ENCODE measurements around the gene FMN1.

FMN1 gene

DNA sequence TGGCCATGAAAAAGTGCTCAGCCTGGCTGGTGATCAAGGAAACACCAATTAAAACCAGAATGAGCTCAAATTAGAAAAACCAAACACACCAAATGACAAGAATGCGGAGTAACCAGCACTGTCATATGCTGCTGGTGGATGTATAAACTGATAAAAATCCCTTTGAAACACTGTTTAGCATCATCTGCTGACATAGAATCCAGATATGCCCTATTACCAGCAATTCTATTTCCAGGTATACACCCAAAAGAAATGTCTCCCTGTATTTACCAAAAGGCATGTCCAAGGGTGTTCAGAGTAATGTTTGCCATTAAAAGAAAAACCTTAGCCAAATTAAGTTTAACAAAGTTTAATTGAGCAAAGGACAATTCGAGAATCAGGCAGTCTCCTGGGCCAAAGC is 138.6 kb downstream of the FMN1 start:
- DNase-seq (ENCODE audit: extremely low read depth, low read depth): no peak
- TF ChIP-seq, protein P1, sequence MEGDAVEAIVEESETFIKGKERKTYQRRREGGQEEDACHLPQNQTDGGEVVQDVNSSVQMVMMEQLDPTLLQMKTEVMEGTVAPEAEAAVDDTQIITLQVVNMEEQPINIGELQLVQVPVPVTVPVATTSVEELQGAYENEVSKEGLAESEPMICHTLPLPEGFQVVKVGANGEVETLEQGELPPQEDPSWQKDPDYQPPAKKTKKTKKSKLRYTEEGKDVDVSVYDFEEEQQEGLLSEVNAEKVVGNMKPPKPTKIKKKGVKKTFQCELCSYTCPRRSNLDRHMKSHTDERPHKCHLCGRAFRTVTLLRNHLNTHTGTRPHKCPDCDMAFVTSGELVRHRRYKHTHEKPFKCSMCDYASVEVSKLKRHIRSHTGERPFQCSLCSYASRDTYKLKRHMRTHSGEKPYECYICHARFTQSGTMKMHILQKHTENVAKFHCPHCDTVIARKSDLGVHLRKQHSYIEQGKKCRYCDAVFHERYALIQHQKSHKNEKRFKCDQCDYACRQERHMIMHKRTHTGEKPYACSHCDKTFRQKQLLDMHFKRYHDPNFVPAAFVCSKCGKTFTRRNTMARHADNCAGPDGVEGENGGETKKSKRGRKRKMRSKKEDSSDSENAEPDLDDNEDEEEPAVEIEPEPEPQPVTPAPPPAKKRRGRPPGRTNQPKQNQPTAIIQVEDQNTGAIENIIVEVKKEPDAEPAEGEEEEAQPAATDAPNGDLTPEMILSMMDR (IDR thresholded peaks at IDR 0.05; ENCODE audit: low read depth, low read length, missing control alignments): no peak

DNA sequence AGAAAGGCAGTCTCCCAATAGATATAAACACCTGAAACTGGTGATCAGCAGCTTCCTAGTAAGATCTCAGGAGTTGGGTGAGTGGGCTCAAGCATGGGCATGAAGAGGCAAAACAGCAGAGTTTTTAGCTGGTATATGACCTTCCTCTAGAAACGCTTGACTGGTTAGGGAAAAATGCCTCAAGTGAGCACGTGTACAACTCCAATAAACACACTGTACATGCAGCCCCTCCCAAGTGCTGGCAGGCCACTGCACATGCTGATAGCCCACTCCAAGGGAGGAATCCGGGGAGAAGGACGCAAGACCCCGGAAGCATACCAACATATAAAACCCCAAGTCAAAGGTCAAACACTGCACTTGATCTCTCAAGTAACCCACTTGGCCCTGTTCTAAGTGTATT is 143.0 kb downstream of the FMN1 start:
- TF ChIP-seq, protein P1 (IDR thresholded peaks at IDR 0.05; ENCODE audit: low read depth, low read length, missing control alignments): no peak
- no peak overlapping the region for H3K4me3 ChIP-seq (replicated peaks; ENCODE audit: low read depth, low read length)
- DNase-seq (ENCODE audit: extremely low read depth, low read depth): no peak

More for the DNA sequence above, 138.6 kb downstream of the FMN1 start:
- no peak overlapping the region for H3K4me3 ChIP-seq (replicated peaks; ENCODE audit: low read depth, low read length)

DNA sequence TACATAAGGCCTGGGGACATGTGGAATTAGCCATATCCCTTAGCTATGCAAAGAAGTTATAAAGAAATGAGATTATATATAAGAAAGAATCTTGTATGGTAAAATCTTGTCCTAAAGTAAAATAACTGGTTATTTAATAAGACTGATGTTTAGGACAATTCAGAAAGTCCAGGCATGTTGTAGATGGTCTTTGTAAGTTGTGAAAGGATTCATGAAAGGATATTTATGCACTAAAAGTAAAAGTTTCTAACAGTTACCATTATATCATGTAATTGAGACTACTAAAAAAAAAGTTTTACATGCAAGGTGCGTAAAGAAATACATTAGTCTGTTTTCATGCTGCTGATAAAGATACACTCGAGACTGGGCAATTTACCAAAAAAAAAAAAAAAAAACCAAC is 146.3 kb downstream of the FMN1 start:
- TF ChIP-seq, protein P1 (IDR thresholded peaks at IDR 0.05; ENCODE audit: low read depth, low read length, missing control alignments): no peak
- no peak for DNase-seq (ENCODE audit: extremely low read depth, low read depth)
- H3K4me3 ChIP-seq (replicated peaks; ENCODE audit: low read depth, low read length): no peak overlapping the region

DNA sequence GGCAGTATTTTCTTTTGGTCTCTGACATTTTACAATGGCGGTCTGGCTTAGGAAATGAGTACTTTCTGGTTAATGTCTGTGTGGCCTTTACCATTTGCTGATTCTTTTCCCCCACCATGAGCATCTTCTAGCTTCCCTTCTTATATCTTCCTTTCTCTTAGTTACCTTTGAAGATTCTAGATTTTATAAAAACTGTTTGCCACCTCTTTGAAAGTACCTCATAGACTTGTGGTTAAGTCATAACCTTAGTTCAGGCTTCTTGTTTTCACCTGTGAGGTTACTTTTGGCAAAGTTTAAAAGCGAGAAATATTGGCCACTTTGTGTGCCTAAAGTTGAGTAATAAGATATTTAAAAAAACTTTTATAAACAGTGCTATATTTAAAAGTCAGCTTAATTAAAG is 147.4 kb downstream of the FMN1 start:
- TF ChIP-seq, protein P1 (IDR thresholded peaks at IDR 0.05; ENCODE audit: low read depth, low read length, missing control alignments): no peak
- DNase-seq (ENCODE audit: extremely low read depth, low read depth): no peak
- no peak overlapping the region for H3K4me3 ChIP-seq (replicated peaks; ENCODE audit: low read depth, low read length)

DNA sequence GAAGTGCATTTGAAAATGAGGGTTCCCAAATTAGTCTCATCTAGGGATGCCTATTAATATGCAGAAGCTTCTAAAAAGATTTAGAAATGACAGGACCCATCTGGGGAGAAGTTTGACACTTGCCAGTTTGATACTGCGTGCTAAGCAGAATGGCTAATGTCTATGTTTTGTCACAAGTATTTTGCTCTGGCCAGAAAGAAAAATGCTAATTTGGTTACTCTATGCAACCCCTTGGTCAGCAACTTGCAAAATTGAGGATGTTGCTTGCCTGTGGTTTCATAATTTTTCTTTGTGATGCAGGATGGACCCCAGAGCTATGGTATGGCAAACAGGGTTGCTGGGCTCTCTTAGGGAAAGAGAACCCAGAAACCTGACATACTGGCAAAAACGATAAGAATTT is 148.2 kb downstream of the FMN1 start:
- no peak for DNase-seq (ENCODE audit: extremely low read depth, low read depth)
- H3K4me3 ChIP-seq (replicated peaks; ENCODE audit: low read depth, low read length): no peak overlapping the region
- TF ChIP-seq, protein P1 (IDR thresholded peaks at IDR 0.05; ENCODE audit: low read depth, low read length, missing control alignments): no peak

DNA sequence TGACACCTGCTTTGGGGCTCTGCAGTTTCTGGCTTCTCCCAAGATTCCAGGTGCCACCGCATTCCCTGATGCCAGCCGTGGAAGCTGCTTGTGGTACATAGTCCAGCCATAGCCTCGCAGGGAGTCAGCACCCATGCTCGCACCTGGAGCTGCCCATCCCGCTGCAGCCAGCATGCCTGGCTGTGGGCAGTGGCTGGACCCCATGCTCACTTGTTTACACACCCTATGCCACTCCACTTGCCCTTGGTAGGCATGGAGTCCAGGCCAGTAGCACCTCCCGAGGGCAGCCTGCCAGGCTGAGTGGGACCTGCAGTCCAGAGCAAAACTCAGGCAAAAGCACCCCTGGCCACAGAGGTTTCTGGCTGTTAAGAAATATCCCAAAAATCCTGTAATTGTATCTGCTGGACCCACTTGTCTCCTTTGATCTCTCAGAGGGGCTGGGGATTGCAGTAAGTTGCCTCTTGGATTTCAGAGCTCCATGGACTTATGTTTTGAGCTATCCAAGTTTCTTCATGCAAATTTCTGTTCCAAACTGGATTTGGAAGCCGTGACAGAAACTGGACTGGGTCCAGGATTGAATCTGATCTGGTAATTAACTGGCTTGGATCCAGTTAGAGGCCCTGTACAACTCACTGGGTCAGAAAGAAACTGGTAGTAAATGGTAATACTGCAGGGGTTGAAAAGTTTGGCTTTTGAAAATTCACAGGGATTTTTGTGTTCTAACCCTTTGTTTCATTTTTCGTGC is 149.3 kb downstream of the FMN1 start:
- no peak overlapping the region for H3K4me3 ChIP-seq (replicated peaks; ENCODE audit: low read depth, low read length)
- TF ChIP-seq, protein P1 (IDR thresholded peaks at IDR 0.05; ENCODE audit: low read depth, low read length, missing control alignments): no peak
- DNase-seq (ENCODE audit: extremely low read depth, low read depth): no peak

DNA sequence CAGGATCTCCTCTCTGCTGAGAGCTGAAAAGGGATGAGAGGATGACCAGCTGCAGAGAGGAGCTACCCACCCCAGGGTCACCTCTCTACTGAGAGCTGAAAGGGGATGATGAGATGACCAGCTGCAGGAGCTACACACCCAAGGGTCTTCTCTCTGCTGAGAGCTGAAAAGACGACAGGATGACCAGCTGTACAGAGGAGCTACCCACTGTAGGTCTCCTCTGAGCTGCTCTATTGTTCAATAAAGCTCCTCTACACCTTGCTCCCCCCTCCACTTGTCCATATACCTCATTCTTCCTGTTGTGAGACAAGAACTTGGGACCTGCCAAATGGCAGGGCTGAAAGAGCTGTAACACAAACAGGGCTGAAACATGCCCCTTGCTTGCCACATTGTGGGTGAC is 149.9 kb downstream of the FMN1 start:
- TF ChIP-seq, protein P1 (IDR thresholded peaks at IDR 0.05; ENCODE audit: low read depth, low read length, missing control alignments): no peak
- no peak for DNase-seq (ENCODE audit: extremely low read depth, low read depth)
- no peak overlapping the region for H3K4me3 ChIP-seq (replicated peaks; ENCODE audit: low read depth, low read length)
